ENCODE measurements around the gene KCNQ1OT1.

Gene KCNQ1OT1

DNA sequence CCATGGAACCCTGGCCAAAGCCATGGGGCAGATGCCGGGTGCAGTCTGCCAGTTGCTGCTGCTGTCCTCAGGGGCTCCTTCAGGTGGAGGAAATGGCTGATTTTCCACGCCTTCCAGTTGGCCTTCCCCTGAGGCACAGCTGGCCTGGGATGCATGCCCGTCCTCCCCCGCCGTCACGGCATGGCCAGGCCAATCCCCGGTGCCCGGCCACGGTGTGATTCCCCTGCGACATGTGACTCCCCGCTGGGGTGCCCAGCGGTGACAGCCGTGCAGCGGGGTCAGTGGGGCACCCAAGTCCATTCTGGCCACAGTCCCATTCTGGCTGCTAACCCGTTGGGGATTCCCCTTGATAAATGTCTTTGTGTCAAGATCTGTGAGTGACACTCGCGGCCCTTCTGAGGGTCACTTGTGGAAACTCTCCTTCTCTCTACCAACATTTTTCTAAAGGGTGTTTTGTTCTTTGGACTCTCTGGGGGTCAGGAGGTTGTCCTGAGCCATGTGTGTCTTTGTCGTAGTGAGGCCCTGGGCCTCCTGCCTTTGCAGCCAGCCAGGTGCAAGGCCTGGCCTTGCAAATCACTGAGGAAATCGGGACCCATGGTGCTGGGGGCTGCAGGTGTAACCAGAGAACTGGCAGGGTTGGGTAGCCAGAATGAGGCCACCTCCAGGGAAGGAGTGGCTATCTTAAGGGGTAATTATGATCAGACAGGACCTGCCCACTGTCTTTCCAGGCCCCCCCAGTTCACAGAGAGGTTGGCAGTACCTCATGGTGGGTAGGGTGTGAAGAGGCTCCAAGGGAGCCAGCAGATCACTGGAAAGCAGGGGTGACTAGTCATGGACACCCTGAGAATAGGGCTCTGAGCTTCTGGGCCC, 37.1 kb downstream of the KCNQ1OT1 start:
- H3K4me1 ChIP-seq (ENCODE audit: control extremely low read depth in 1 of 4, control insufficient read depth in 4 of 4, insufficient read depth in 4 of 4, low read length in 3 of 4), result no peaks in the 10 kb centered on the region
- H3K27ac ChIP-seq (ENCODE audit: insufficient read depth in 1 of 2, low read depth in 1 of 2, low read length in 2 of 2, poor library complexity in 1 of 2, severe bottlenecking in 2 of 2), result no peak overlapping the region
- no peaks in the 10 kb centered on the region for H3K27me3 ChIP-seq (replicated peaks in 2 of 5; ENCODE audit: control insufficient read depth in 4 of 5, insufficient read depth in 5 of 5, low read length in 4 of 5)
- ChIA-PET CTCF (no interaction called here), POLR2A (no interaction called here)
- DNase-seq, result no peak
- peaks cover 0 to 15% (median 7%) of the 10 kb centered on the region in 4 experiments for H3K36me3 ChIP-seq (ENCODE audit: control insufficient read depth in 4 of 4, insufficient read depth in 4 of 4, low read length in 3 of 4)
- H3K4me3 ChIP-seq (ENCODE audit: control insufficient read depth in 1 of 7, extremely low read depth in 1 of 7, insufficient read depth in 4 of 7, low read depth in 2 of 7, low read length in 6 of 7), result no peak overlapping the region
- peaks cover 0 to 38% (median 14%) of the 10 kb centered on the region in 5 experiments for H3K9me3 ChIP-seq (ENCODE audit: control extremely low read depth in 1 of 5, control insufficient read depth in 4 of 5, insufficient read depth in 2 of 5, low read depth in 1 of 5, low read length in 4 of 5)
- 93% methylated on average over 14 of the region's 19 CpGs for WGBS (ENCODE audit: insufficient coverage)

DNA sequence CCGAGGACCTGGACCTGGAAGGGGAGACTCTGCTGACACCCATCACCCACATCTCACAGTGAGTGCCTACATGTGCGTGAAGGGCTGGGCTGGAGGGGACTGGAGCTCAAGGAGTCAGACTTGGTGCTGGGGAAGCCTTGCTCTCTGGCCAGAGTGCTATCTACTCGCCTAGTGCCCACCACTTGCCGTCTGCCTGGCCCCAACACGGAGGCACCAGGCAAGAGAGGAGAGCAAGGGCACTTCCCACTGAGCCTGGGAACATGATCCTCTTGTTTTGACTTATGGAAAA, 37.8 kb downstream of the KCNQ1OT1 start:
- DNase-seq, result no peak
- ChIA-PET CTCF (no interaction called here), POLR2A (no interaction called here)
- Histone ChIP-seq H3K4me1 (ENCODE audit: control extremely low read depth in 1 of 4, control insufficient read depth in 4 of 4, insufficient read depth in 4 of 4, low read length in 3 of 4) (no peaks in the 10 kb centered on the region), H3K4me3 (ENCODE audit: control insufficient read depth in 1 of 7, extremely low read depth in 1 of 7, insufficient read depth in 4 of 7, low read depth in 2 of 7, low read length in 6 of 7) (no peak overlapping the region), H3K27me3 (replicated peaks in 2 of 5; ENCODE audit: control insufficient read depth in 4 of 5, insufficient read depth in 5 of 5, low read length in 4 of 5) (no peaks in the 10 kb centered on the region), H3K9me3 (ENCODE audit: control extremely low read depth in 1 of 5, control insufficient read depth in 4 of 5, insufficient read depth in 2 of 5, low read depth in 1 of 5, low read length in 4 of 5) (peaks cover 0 to 39% (median 14%) of the 10 kb centered on the region in 5 experiments), H3K27ac (ENCODE audit: insufficient read depth in 1 of 2, low read depth in 1 of 2, low read length in 2 of 2, poor library complexity in 1 of 2, severe bottlenecking in 2 of 2) (no peak overlapping the region), H3K36me3 (ENCODE audit: control insufficient read depth in 4 of 4, insufficient read depth in 4 of 4, low read length in 3 of 4) (peaks cover 0 to 15% (median 7%) of the 10 kb centered on the region in 4 experiments)
- WGBS (ENCODE audit: insufficient coverage), result 95% methylated on average over 3 of the region's 5 CpGs

DNA sequence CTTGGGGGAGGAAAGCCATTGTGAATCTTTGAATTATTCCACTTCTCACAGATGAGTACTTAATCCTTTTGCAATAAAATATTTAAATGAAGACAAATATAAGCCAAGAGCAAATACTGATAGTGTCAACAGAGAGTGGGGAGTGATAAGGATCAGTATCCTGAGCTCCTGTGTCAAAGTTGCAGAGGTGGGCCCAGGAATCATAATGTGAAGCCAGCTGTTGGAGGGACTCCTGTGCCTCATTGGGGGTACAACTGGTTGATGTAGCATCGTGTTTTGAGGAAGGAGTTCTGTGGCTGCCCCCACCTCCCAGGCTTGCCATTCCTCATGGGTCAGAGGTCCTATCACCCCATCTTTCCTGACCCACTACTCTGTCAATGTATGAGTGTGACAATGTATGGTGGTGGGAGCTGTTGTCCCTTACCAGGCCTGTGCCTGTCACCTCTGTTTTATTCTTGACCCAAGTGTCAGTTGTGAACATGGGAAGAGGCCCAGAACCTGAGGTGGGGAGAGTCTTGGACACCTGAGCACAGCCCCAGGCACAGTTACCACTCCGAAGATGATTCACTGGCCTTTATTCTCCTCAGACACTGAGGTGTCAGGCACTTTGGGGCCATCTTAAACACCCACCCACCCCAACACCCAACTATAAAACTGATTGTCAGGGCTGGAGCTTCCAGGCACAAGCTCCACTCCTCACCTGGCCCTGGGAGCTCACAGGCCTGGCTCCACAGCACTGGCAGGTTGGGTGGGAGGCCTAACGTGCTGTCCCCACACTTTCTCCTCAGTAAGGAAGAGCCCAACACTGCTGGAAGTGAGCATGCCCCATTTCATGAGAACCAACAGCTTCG, 38.4 kb downstream of the KCNQ1OT1 start:
- POLR2A ChIA-PET, result no interaction called here
- CTCF ChIA-PET, result no interaction called here
- no peak overlapping the region for H3K27ac ChIP-seq (ENCODE audit: insufficient read depth in 1 of 2, low read depth in 1 of 2, low read length in 2 of 2, poor library complexity in 1 of 2, severe bottlenecking in 2 of 2)

DNA sequence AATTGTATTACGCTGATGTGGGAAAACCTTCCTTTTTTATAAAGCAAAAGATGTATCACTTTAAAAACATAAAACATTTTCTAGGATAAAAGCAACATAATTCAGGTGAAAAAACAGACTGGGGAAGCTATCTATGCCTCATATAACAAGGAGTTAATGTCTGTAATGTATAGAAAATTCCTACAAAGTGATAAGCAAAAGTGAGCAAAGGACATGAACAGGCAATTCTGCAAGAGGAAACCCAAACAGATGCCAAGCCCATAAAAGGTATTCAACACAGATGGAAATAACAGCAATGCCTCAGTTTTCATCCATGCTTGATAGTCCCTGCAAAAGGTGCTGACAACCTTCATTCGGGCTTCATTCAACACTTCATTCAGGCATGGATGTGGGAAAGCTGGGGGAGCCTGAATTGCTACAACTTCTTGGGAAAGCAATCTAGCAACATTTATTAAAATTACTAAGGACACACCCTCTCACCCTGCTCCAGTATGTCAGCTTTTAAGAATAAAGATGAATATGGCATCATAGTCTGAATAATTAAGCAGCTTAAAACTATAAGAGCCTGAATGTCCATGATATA, 39.3 kb downstream of the KCNQ1OT1 start:
- POLR2A ChIA-PET, result no interaction called here
- DNase-seq, result no peak
- H3K9me3 ChIP-seq (ENCODE audit: control extremely low read depth in 1 of 5, control insufficient read depth in 4 of 5, insufficient read depth in 2 of 5, low read depth in 1 of 5, low read length in 4 of 5), result peaks cover 0 to 39% (median 14%) of the 10 kb centered on the region in 5 experiments
- H3K4me1 ChIP-seq (ENCODE audit: control extremely low read depth in 1 of 4, control insufficient read depth in 4 of 4, insufficient read depth in 4 of 4, low read length in 3 of 4), result peaks cover 0 to 9% (median 7%) of the 10 kb centered on the region in 4 experiments
- H3K4me3 ChIP-seq (ENCODE audit: control insufficient read depth in 1 of 7, extremely low read depth in 1 of 7, insufficient read depth in 4 of 7, low read depth in 2 of 7, low read length in 6 of 7), result no peak overlapping the region
- WGBS (ENCODE audit: insufficient coverage), result 100% methylated on average over 1 of the region's 2 CpGs
- no peaks in the 10 kb centered on the region for H3K27me3 ChIP-seq (replicated peaks in 2 of 5; ENCODE audit: control insufficient read depth in 4 of 5, insufficient read depth in 5 of 5, low read length in 4 of 5)
- no peak overlapping the region for H3K27ac ChIP-seq (ENCODE audit: insufficient read depth in 1 of 2, low read depth in 1 of 2, low read length in 2 of 2, poor library complexity in 1 of 2, severe bottlenecking in 2 of 2)
- peaks cover 0 to 15% (median 7%) of the 10 kb centered on the region in 4 experiments for H3K36me3 ChIP-seq (ENCODE audit: control insufficient read depth in 4 of 4, insufficient read depth in 4 of 4, low read length in 3 of 4)
- CTCF ChIA-PET, result interaction anchor here (0.9 to 1.0 kb wide), 2 partner anchors 13 to 15 kb away, joined by 3 to 4 read pairs; no protein-coding TSS in a partner anchor

More for the DNA sequence above, 38.4 kb downstream of the KCNQ1OT1 start:
- WGBS (ENCODE audit: insufficient coverage), result 92% methylated on average over 2 of the region's 4 CpGs
- peaks cover 0 to 15% (median 7%) of the 10 kb centered on the region in 4 experiments for H3K36me3 ChIP-seq (ENCODE audit: control insufficient read depth in 4 of 4, insufficient read depth in 4 of 4, low read length in 3 of 4)
- no peak overlapping the region for H3K4me3 ChIP-seq (ENCODE audit: control insufficient read depth in 1 of 7, extremely low read depth in 1 of 7, insufficient read depth in 4 of 7, low read depth in 2 of 7, low read length in 6 of 7)
- H3K27me3 ChIP-seq (replicated peaks in 2 of 5; ENCODE audit: control insufficient read depth in 4 of 5, insufficient read depth in 5 of 5, low read length in 4 of 5), result no peaks in the 10 kb centered on the region
- peaks cover 0 to 39% (median 14%) of the 10 kb centered on the region in 5 experiments for H3K9me3 ChIP-seq (ENCODE audit: control extremely low read depth in 1 of 5, control insufficient read depth in 4 of 5, insufficient read depth in 2 of 5, low read depth in 1 of 5, low read length in 4 of 5)
- peaks cover 0 to 2% (median under 1%) of the 10 kb centered on the region in 4 experiments for H3K4me1 ChIP-seq (ENCODE audit: control extremely low read depth in 1 of 4, control insufficient read depth in 4 of 4, insufficient read depth in 4 of 4, low read length in 3 of 4)
- DNase-seq, result no peak

DNA sequence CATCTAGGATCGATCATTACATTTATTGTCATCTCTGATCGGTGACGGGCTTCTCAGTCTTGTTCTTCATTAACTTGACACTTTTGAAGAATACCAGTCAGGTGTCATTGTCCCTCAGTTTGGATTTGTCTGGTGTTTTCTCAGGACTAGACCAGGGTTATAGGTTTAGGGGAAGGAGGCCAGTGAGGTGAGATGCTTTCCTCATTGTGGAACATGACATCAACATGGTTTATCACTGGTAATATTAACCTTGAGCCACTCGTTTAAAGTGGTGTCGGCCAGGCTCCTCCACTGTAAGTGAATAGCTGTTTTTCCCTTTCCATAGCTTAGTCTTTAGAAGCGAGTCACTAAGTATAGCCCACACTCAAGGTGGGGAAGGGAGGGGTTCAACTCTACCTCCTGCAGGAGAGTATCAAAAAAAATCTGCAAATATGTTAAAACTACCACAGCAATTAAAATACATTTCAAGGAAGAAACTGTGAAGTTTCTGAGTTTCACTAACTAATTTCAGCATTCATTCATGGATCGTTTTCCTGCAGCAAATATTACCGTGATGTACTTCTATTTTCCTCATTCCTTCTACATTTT, 42.0 kb downstream of the KCNQ1OT1 start:
- peaks cover 0 to 9% (median 7%) of the 10 kb centered on the region in 4 experiments for H3K4me1 ChIP-seq (ENCODE audit: control extremely low read depth in 1 of 4, control insufficient read depth in 4 of 4, insufficient read depth in 4 of 4, low read length in 3 of 4)
- 97% methylated on average over 6 of the region's 8 CpGs for WGBS (ENCODE audit: insufficient coverage)
- no peak for DNase-seq
- ChIA-PET POLR2A (no interaction called here), CTCF (no interaction called here)
- H3K4me3 ChIP-seq (ENCODE audit: control insufficient read depth in 1 of 7, extremely low read depth in 1 of 7, insufficient read depth in 4 of 7, low read depth in 2 of 7, low read length in 6 of 7), result no peak overlapping the region
- peaks cover 0 to 53% (median 17%) of the 10 kb centered on the region in 5 experiments for H3K9me3 ChIP-seq (ENCODE audit: control extremely low read depth in 1 of 5, control insufficient read depth in 4 of 5, insufficient read depth in 2 of 5, low read depth in 1 of 5, low read length in 4 of 5)
- peaks cover 0 to 4% (median 0%) of the 10 kb centered on the region in 4 experiments for H3K36me3 ChIP-seq (ENCODE audit: control insufficient read depth in 4 of 4, insufficient read depth in 4 of 4, low read length in 3 of 4)
- H3K27me3 ChIP-seq (replicated peaks in 2 of 5; ENCODE audit: control insufficient read depth in 4 of 5, insufficient read depth in 5 of 5, low read length in 4 of 5), result no peaks in the 10 kb centered on the region
- H3K27ac ChIP-seq (ENCODE audit: insufficient read depth in 1 of 2, low read depth in 1 of 2, low read length in 2 of 2, poor library complexity in 1 of 2, severe bottlenecking in 2 of 2), result no peak overlapping the region

DNA sequence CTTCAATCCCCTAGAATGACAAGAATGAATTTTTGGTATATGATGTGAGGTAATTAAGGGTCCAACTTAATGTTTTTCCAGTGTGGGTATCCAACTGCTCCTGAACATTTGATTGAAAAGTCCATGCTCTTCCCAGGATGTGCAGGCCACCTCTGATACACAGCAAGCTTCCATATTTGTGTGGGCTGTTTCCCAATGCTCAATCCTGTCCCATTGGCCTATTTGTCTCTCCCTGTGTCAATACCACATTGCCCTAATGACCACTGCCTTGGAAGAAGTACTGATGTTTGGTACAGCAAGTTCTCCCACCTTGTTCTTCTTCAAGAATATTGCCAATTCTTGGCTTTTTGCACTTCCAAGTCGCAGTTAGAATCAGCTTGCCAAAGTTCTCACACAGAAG, 42.9 kb downstream of the KCNQ1OT1 start:
- Histone ChIP-seq H3K9me3 (ENCODE audit: control extremely low read depth in 1 of 5, control insufficient read depth in 4 of 5, insufficient read depth in 2 of 5, low read depth in 1 of 5, low read length in 4 of 5) (peaks cover 0 to 59% (median 18%) of the 10 kb centered on the region in 5 experiments), H3K36me3 (ENCODE audit: control insufficient read depth in 4 of 4, insufficient read depth in 4 of 4, low read length in 3 of 4) (peaks cover 0 to 1% (median 0%) of the 10 kb centered on the region in 4 experiments), H3K27ac (ENCODE audit: insufficient read depth in 1 of 2, low read depth in 1 of 2, low read length in 2 of 2, poor library complexity in 1 of 2, severe bottlenecking in 2 of 2) (no peak overlapping the region), H3K4me3 (ENCODE audit: control insufficient read depth in 1 of 7, extremely low read depth in 1 of 7, insufficient read depth in 4 of 7, low read depth in 2 of 7, low read length in 6 of 7) (no peak overlapping the region), H3K27me3 (replicated peaks in 2 of 5; ENCODE audit: control insufficient read depth in 4 of 5, insufficient read depth in 5 of 5, low read length in 4 of 5) (no peaks in the 10 kb centered on the region), H3K4me1 (ENCODE audit: control extremely low read depth in 1 of 4, control insufficient read depth in 4 of 4, insufficient read depth in 4 of 4, low read length in 3 of 4) (peaks cover 0 to 9% (median 7%) of the 10 kb centered on the region in 4 experiments)
- DNase-seq, result no peak
- WGBS (ENCODE audit: insufficient coverage), result no CpG with 5 or more reads among the region's 1 CpG
- ChIA-PET CTCF (no interaction called here), POLR2A (no interaction called here)
